Measurements from ENCODE around the gene TTC12.

Gene TTC12

GRCh38 chr11:113275602-113276001 is 38.8 kb upstream of the TTC12 start:
- in situ Hi-C loops (cut with HindIII; ENCODE audit: low sequenced_read_pairs): no loop called here
- H3K4me3 ChIP-seq (ENCODE audit: low read depth, low read length): no peak overlapping the region
- no peak for DNase-seq (ENCODE audit: low read depth, low spot score)
- TF ChIP-seq, protein P1, sequence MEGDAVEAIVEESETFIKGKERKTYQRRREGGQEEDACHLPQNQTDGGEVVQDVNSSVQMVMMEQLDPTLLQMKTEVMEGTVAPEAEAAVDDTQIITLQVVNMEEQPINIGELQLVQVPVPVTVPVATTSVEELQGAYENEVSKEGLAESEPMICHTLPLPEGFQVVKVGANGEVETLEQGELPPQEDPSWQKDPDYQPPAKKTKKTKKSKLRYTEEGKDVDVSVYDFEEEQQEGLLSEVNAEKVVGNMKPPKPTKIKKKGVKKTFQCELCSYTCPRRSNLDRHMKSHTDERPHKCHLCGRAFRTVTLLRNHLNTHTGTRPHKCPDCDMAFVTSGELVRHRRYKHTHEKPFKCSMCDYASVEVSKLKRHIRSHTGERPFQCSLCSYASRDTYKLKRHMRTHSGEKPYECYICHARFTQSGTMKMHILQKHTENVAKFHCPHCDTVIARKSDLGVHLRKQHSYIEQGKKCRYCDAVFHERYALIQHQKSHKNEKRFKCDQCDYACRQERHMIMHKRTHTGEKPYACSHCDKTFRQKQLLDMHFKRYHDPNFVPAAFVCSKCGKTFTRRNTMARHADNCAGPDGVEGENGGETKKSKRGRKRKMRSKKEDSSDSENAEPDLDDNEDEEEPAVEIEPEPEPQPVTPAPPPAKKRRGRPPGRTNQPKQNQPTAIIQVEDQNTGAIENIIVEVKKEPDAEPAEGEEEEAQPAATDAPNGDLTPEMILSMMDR (IDR thresholded peaks at IDR 0.05; ENCODE audit: low read depth, low read length): no peak

DNA sequence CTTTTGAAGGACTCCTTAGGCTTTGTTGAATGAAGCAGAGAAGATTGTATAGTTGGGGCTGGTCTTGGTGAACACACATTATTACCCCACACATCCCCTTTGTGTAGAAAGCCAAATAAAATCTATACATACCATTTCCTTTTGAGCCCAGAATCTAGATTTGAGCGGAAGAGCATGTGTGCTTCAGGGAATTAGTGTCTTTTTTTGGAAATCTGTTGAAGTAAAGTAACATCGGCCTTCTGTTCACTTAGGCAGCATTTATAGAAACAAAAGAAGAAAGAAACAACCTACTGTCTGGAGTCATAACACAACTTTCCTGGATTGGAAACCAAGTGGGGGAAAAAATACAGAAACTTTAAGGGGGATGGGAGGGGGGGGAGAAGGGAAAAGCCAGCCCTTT is 37.9 kb upstream of the TTC12 start:
- H3K4me3 ChIP-seq (ENCODE audit: low read depth, low read length): no peak overlapping the region
- DNase-seq (ENCODE audit: low read depth, low spot score): no peak
- in situ Hi-C loops (cut with HindIII; ENCODE audit: low sequenced_read_pairs): no loop called here
- TF ChIP-seq, protein P1 (IDR thresholded peaks at IDR 0.05; ENCODE audit: low read depth, low read length): no peak

DNA sequence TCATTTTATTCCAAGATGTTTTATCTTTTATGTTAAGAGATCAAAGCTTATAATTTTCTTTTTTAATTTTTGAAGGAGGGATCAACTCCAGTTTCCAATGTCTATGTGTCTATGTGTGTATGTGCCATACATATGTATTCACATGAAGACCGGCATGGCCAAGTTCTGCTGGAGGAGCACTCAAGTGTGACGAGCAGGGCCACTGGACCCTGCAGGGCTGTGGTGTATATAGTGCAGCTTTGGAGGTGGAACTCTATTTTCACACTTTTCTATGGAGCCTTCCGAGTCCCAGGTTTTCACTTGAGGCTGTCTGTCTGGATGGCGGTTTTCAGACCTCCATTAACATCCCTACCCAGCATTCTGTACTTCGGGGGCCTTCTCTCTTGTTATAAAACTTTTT is 36.5 kb upstream of the TTC12 start:
- no peak for DNase-seq (ENCODE audit: low read depth, low spot score)
- no peak overlapping the region for H3K4me3 ChIP-seq (ENCODE audit: low read depth, low read length)
- TF ChIP-seq, protein P1 (IDR thresholded peaks at IDR 0.05; ENCODE audit: low read depth, low read length): no peak
- in situ Hi-C loops (cut with HindIII; ENCODE audit: low sequenced_read_pairs): no loop called here

DNA sequence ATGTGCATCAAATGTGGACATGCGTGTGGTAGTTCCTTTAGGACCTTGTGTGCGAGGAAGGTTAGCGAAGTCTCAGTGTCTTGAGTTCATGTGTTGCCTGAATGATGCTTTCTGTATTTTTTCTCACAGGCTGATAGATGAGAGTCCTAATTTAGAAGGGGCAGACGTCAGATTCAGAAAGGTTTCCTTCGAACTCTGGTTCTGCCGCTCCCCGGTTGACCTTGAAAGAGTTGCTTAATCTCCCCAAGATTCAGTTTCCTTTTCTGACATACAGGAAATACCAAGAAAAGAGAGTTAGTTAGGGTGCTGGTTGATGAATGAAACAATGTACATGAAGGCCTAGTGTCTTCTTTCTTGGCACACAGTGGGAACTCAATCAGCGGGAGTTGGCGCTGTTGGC is 35.9 kb upstream of the TTC12 start:
- TF ChIP-seq, protein P1 (IDR thresholded peaks at IDR 0.05; ENCODE audit: low read depth, low read length): no peak
- no peak overlapping the region for H3K4me3 ChIP-seq (ENCODE audit: low read depth, low read length)

DNA sequence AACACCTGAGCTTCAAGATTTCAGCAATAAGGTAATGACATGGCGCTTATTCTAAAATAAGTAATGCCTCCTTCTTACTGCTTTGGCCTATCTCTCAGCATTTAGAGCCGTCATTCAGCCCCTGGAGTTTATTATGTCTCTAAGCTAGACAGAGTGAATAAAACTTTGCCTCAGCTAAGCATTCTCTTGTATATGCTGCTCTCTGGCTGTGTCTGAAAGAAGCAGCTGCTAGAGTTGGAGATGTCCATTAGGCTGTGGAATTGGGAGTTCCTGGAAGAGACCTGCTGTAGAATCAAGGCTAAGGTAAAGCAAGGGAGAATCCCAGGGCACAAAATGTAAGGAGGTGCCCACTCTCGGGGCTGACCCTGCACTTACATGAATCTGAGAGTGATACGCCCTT is 35.5 kb upstream of the TTC12 start:
- TF ChIP-seq, protein P1 (IDR thresholded peaks at IDR 0.05; ENCODE audit: low read depth, low read length): no peak
- in situ Hi-C loops (cut with HindIII; ENCODE audit: low sequenced_read_pairs): no loop called here
- no peak overlapping the region for H3K4me3 ChIP-seq (ENCODE audit: low read depth, low read length)
- DNase-seq (ENCODE audit: low read depth, low spot score): no peak

More for the DNA sequence above, 35.9 kb upstream of the TTC12 start:
- no peak for DNase-seq (ENCODE audit: low read depth, low spot score)
- in situ Hi-C loops (cut with HindIII; ENCODE audit: low sequenced_read_pairs): no loop called here

DNA sequence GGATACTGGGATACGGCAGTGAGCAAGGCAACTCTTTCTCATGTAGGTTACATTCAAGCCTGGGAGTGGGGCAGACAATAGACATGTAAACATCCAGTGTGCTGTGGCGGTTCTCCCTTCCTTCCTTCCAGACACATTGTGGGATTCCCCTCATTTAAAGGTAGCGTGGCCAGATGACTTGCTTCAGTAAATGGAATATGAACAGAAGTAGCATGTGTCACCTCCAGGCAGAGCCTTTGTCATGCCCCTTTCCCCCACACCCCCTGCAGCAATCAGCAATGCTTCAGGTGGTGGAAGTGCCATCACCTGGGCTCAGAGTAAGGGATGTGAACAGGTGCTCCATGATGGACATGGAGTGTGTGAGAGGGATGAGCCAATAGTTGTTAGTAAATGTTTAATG is 34.8 kb upstream of the TTC12 start:
- no peak for DNase-seq (ENCODE audit: low read depth, low spot score)
- TF ChIP-seq, protein P1 (IDR thresholded peaks at IDR 0.05; ENCODE audit: low read depth, low read length): no peak
- in situ Hi-C loops (cut with HindIII; ENCODE audit: low sequenced_read_pairs): no loop called here
- H3K4me3 ChIP-seq (ENCODE audit: low read depth, low read length): no peak overlapping the region
